ENCODE results near the gene NR2F1. TPM values are rescaled to one million over a fixed set of nuclear protein-coding genes. Genes with fewer than 3 reads are reported as not detected.

Gene NR2F1
- total RNA-seq, 1 experiment from 2014 or later: not detected

GRCh38 chr5:93609762-93610161 is 26.7 kb downstream of the NR2F1 start:
- H3K27me3 Mint-ChIP-seq (ENCODE audit: low read depth): no peaks in the 10 kb centered on the region

More at GRCh38 chr5:93609762-93610161, 26.7 kb downstream of the NR2F1 start:
- H3T11ph ChIP-seq (ENCODE audit: low read length): no peak overlapping the region
- no peaks in the 10 kb centered on the region for H3K79me1 ChIP-seq (ENCODE audit: insufficient read depth, low read depth, low read length, poor library complexity, severe bottlenecking)
- TF ChIP-seq CTCF (conservative IDR thresholded peaks at IDR 0.05): no peak
- H4K5ac ChIP-seq (ENCODE audit: insufficient read length, low read depth, low read length): no peak overlapping the region
- H3K9ac ChIP-seq (ENCODE audit: extremely low read depth, insufficient read length, low read length): no peak overlapping the region
- H3K4me2 ChIP-seq (ENCODE audit: insufficient read depth, insufficient read length, low read length): no peak overlapping the region
- no peaks in the 10 kb centered on the region for H3K79me2 ChIP-seq (ENCODE audit: insufficient read depth, low read length)
- H3K4me1 ChIP-seq (ENCODE audit: insufficient read depth, low read length): peaks cover 3% of the 10 kb centered on the region; the same call in 1 of the 2 replicates
- H4K20me1 ChIP-seq (ENCODE audit: control insufficient read depth, insufficient read depth, insufficient read length): no peaks in the 10 kb centered on the region
- no CpG with 5 or more reads among the region's 7 CpGs for WGBS (ENCODE audit: extremely low coverage, insufficient read length, low lambda C conversion rate)
- H2BK12ac ChIP-seq (ENCODE audit: insufficient read length, low read depth, low read length): no peak overlapping the region
- no peak overlapping the region for H4K91ac ChIP-seq (ENCODE audit: insufficient read length, low read depth, low read length)
- Mint-ChIP-seq H3K9me3 (peaks cover 0 to 17% of the 10 kb centered on the region in 2 experiments; a peak in 2 of 5 replicates), H3K27ac (no peak overlapping the region), H3K36me3 (ENCODE audit: insufficient read depth in 1 of 3, low read depth in 3 of 3) (no peaks in the 10 kb centered on the region), H3K4me1 (peaks cover 20 to 42% of the 10 kb centered on the region in 2 experiments), H3K4me3 (no peak overlapping the region)
- no peak overlapping the region for H3K14ac ChIP-seq (ENCODE audit: insufficient read depth, low read length)
- peaks cover 77% of the 10 kb centered on the region for H3K27me3 ChIP-seq (ENCODE audit: insufficient read depth, low read length)
- no peak overlapping the region for H2BK120ac ChIP-seq (ENCODE audit: low read depth, low read length, poor library complexity, severe bottlenecking)
- no peak overlapping the region for H3K18ac ChIP-seq (ENCODE audit: insufficient read length, low read depth, low read length)
- H3K4ac ChIP-seq (ENCODE audit: low read depth, low read length): no peak overlapping the region
- H2BK15ac ChIP-seq (ENCODE audit: low read depth, low read length): no peak overlapping the region
- no peak overlapping the region for H2BK5ac ChIP-seq (ENCODE audit: insufficient read length, low read length)
- no peak overlapping the region for H4K8ac ChIP-seq (replicated peaks; ENCODE audit: insufficient read length, low read depth, low read length)
- H2AFZ ChIP-seq (ENCODE audit: low read length): no peak overlapping the region
- H3K23ac ChIP-seq (ENCODE audit: insufficient read length, low read depth, low read length): no peak overlapping the region
- peaks cover 8% of the 10 kb centered on the region for H3K23me2 ChIP-seq (ENCODE audit: insufficient read length, low read depth, low read length, poor library complexity, severe bottlenecking)
- H2AK5ac ChIP-seq (ENCODE audit: insufficient read length, low read length): no peak overlapping the region
- H3K9me3 ChIP-seq (ENCODE audit: control insufficient read depth, low read depth, low read length): no peaks in the 10 kb centered on the region
- no peak for DNase-seq
- H3K27ac ChIP-seq (ENCODE audit: insufficient read length, low read depth, low read length): no peak overlapping the region
- no peak overlapping the region for H2BK20ac ChIP-seq (ENCODE audit: low read depth, low read length, poor library complexity, severe bottlenecking)
- H3K56ac ChIP-seq (ENCODE audit: insufficient read length, low read depth, low read length): no peak overlapping the region
